ENCODE measurements around the gene NOC2L. TPM values are rescaled to one million over a fixed set of nuclear protein-coding genes. Genes with fewer than 3 reads are reported as not detected.

NOC2L gene
- total RNA-seq, 2 donors from 2014 or later: 83.5 to 97.3 TPM

GRCh38 chr1:974293-974640 lies 15.2 kb upstream of the NOC2L start:
- H3K9ac ChIP-seq (ENCODE audit: extremely low read depth, low read length, poor library complexity, severe bottlenecking): no peak overlapping the region
- 83 to 96% methylated on average over 1 to 11 of the region's 11 CpGs for WGBS, 2 experiments (ENCODE audit: insufficient coverage in 1 of 2, insufficient read length in 1 of 2)
- H3K27ac ChIP-seq (ENCODE audit: low read depth, low read length): no peak overlapping the region
- H3K36me3 ChIP-seq (ENCODE audit: control insufficient read depth, insufficient read depth, low read length): no peaks in the 10 kb centered on the region
- peaks cover 31% of the 10 kb centered on the region for H3K27me3 ChIP-seq (ENCODE audit: control insufficient read depth, insufficient read depth, low read length, poor library complexity, severe bottlenecking)
- no peak overlapping the region for H3K4me3 Mint-ChIP-seq
- no peak overlapping the region for H3K4me3 ChIP-seq (ENCODE audit: low read length)
- no peaks in the 10 kb centered on the region for H3K9me3 ChIP-seq (ENCODE audit: control insufficient read depth, low read length)
- TF ChIP-seq CTCF (conservative IDR thresholded peaks at IDR 0.05): no peak
- H3K9me3 Mint-ChIP-seq: peaks cover 5% of the 10 kb centered on the region
- no peaks in the 10 kb centered on the region for H3K4me1 ChIP-seq (ENCODE audit: control insufficient read depth, insufficient read depth, low read length)
- peaks cover 26% of the 10 kb centered on the region for H3K27me3 Mint-ChIP-seq (ENCODE audit: insufficient read depth)
- H3K27ac Mint-ChIP-seq: no peak overlapping the region
- H3K36me3 Mint-ChIP-seq (ENCODE audit: low read depth): peaks cover 3% of the 10 kb centered on the region
- H3K4me1 Mint-ChIP-seq: no peaks in the 10 kb centered on the region
- no peak for DNase-seq

GRCh38 chr1:973459-974292 lies 14.6 kb upstream of the NOC2L start:
- Histone ChIP-seq H3K4me1 (ENCODE audit: control insufficient read depth, insufficient read depth, low read length) (no peaks in the 10 kb centered on the region), H3K9ac (ENCODE audit: extremely low read depth, low read length, poor library complexity, severe bottlenecking) (no peak overlapping the region), H3K9me3 (ENCODE audit: control insufficient read depth, low read length) (no peaks in the 10 kb centered on the region), H3K36me3 (ENCODE audit: control insufficient read depth, insufficient read depth, low read length) (no peaks in the 10 kb centered on the region), H3K27ac (ENCODE audit: low read depth, low read length) (no peak overlapping the region), H3K4me3 (ENCODE audit: low read length) (no peak overlapping the region), H3K27me3 (ENCODE audit: control insufficient read depth, insufficient read depth, low read length, poor library complexity, severe bottlenecking) (peaks cover 37% of the 10 kb centered on the region)
- H3K4me1 Mint-ChIP-seq: no peaks in the 10 kb centered on the region
- no peak for DNase-seq
- H3K36me3 Mint-ChIP-seq (ENCODE audit: low read depth): peaks cover 3% of the 10 kb centered on the region
- H3K4me3 Mint-ChIP-seq: no peak overlapping the region
- WGBS, 2 experiments (ENCODE audit: insufficient coverage in 1 of 2, insufficient read length in 1 of 2): 87 to 89% methylated on average over 19 to 28 of the region's 28 CpGs
- peaks cover 5% of the 10 kb centered on the region for H3K9me3 Mint-ChIP-seq
- TF ChIP-seq CTCF (conservative IDR thresholded peaks at IDR 0.05): no peak
- H3K27ac Mint-ChIP-seq: no peak overlapping the region
- H3K27me3 Mint-ChIP-seq (ENCODE audit: insufficient read depth): peaks cover 32% of the 10 kb centered on the region

- Histone ChIP-seq H3K9ac (ENCODE audit: extremely low read depth, low read length, poor library complexity, severe bottlenecking) (no peak overlapping the region), H3K27ac (ENCODE audit: low read depth, low read length) (no peak overlapping the region), H3K36me3 (ENCODE audit: control insufficient read depth, insufficient read depth, low read length) (no peaks in the 10 kb centered on the region), H3K27me3 (ENCODE audit: control insufficient read depth, insufficient read depth, low read length, poor library complexity, severe bottlenecking) (peaks cover 45% of the 10 kb centered on the region), H3K4me1 (ENCODE audit: control insufficient read depth, insufficient read depth, low read length) (no peaks in the 10 kb centered on the region), H3K4me3 (ENCODE audit: low read length) (no peak overlapping the region), H3K9me3 (ENCODE audit: control insufficient read depth, low read length) (no peaks in the 10 kb centered on the region)
- no peaks in the 10 kb centered on the region for H3K9me3 Mint-ChIP-seq
- H3K36me3 Mint-ChIP-seq (ENCODE audit: low read depth): no peaks in the 10 kb centered on the region
- no peak overlapping the region for H3K4me3 Mint-ChIP-seq
- no peaks in the 10 kb centered on the region for H3K4me1 Mint-ChIP-seq
- no peak for TF ChIP-seq CTCF (conservative IDR thresholded peaks at IDR 0.05)
- H3K27me3 Mint-ChIP-seq (ENCODE audit: insufficient read depth): peaks cover 35% of the 10 kb centered on the region
- no peak for DNase-seq
- no peak overlapping the region for H3K27ac Mint-ChIP-seq
- WGBS, 2 experiments (ENCODE audit: insufficient coverage in 1 of 2, insufficient read length in 1 of 2): 84 to 91% methylated on average over 15 to 28 of the region's 28 CpGs
Measured at GRCh38 chr1:972726-973458, 13.8 kb upstream of the NOC2L start.
